SU-DHL-6 (cell line): ENCODE data around the gene TIMP4.

Source experiments
- H2AFZ ChIP-seq: fragments of 200-600 bp; sonication (generic); 2 replicates; pipeline ENCODE4 v1.6.1; 2014; ENCODE audit warnings: low read depth, mild to moderate bottlenecking, moderate library complexity, mixed read lengths, antibody characterized with exemption, low read length; ENCODE audit not compliant: severe bottlenecking
- H3F3A ChIP-seq: fragments of 200-600 bp; shearing (Covaris generic); 2 replicates; pipeline ENCODE4 v1.6.0; 2016; ENCODE audit warnings: antibody characterized with exemption, mild to moderate bottlenecking; ENCODE audit not compliant: insufficient read depth
- H3K27ac ChIP-seq: fragments of 200-600 bp; sonication (generic); 2 replicates; pipeline ENCODE4 v1.5.1; 2016; ENCODE audit warnings: low read depth, mild to moderate bottlenecking, low read length, moderate library complexity, mixed read lengths
- H3K27me3 ChIP-seq: fragments of 200-600 bp; sonication (generic), shearing (Covaris generic); 2 replicates; pipeline ENCODE4 v1.6.0; 2014; ENCODE audit warnings: mild to moderate bottlenecking, low read length
- H3K36me3 ChIP-seq: fragments of 200-600 bp; sonication (generic); 2 replicates; pipeline ENCODE4 v1.6.1; 2014; ENCODE audit warnings: mild to moderate bottlenecking, low read length, mixed read lengths
- H3K4me2 ChIP-seq: fragments of 300-600, 200-600 bp; shearing (Covaris generic), sonication (generic); 2 replicates; pipeline ENCODE4 v1.6.0; 2014; ENCODE audit warnings: low read length, low read depth, mild to moderate bottlenecking; ENCODE audit not compliant: poor library complexity, severe bottlenecking
- H3K4me3 ChIP-seq: fragments of 200-600 bp; sonication (generic); 2 replicates; pipeline ENCODE4 v1.5.1; 2014; ENCODE audit warnings: antibody characterized with exemption, low read length, mild to moderate bottlenecking, mixed read lengths; ENCODE audit not compliant: insufficient read depth, poor library complexity, severe bottlenecking
- H3K79me2 ChIP-seq: fragments of 200-600 bp; sonication (generic); 2 replicates; pipeline ENCODE4 v1.6.1; 2014; ENCODE audit warnings: mild to moderate bottlenecking, low read length, moderate library complexity; ENCODE audit not compliant: insufficient read depth
- H3K9ac ChIP-seq: fragments of 200-600 bp; sonication (generic); 2 replicates; pipeline ENCODE4 v1.7.0; 2014; ENCODE audit warnings: mild to moderate bottlenecking, low read length
- H3K9me2 ChIP-seq: fragments of 200-600 bp; sonication (generic); replicated peaks from 2 replicates; pipeline ENCODE4 v1.6.1; 2014; ENCODE audit warnings: low read length; ENCODE audit not compliant: insufficient read depth
- H3K9me3 ChIP-seq: fragments of 200-600 bp; sonication (generic); 2 replicates; pipeline ENCODE4 v1.6.1; 2014; ENCODE audit warnings: low read length, mixed read lengths; ENCODE audit not compliant: insufficient read depth
- H4K20me1 ChIP-seq: fragments of 200-600 bp; sonication (generic); 2 replicates; pipeline ENCODE4 v1.6.1; 2014; ENCODE audit warnings: low read depth, mild to moderate bottlenecking, antibody characterized with exemption, low read length, moderate library complexity, mixed read lengths
- CTCF ChIP-seq: fragments of 200-600 bp; sonication (generic); IDR thresholded peaks from one replicate; pipeline ENCODE4 v1.5.1; 2017; ENCODE audit warnings: antibody characterized with exemption, mild to moderate bottlenecking, low read length, moderate library complexity; ENCODE audit not compliant: insufficient read depth, poor library complexity, severe bottlenecking
- EZH2phosphoT487 ChIP-seq: fragments of 200-600 bp; sonication (generic), shearing (Covaris generic); conservative IDR thresholded peaks from 2 replicates; pipeline ENCODE4 v1.6.1; 2018; ENCODE audit warnings: mild to moderate bottlenecking, antibody characterized with exemption, low read length, moderate library complexity, mixed read lengths

The TIMP4 gene

GRCh38 chr3:12154151-12154550 is 4.6 kb downstream of the TIMP4 start:
- Histone ChIP-seq H3K9me2 (no peaks in the 10 kb centered on the region), H3K9me3 (no peaks in the 10 kb centered on the region), H2AFZ (no peak overlapping the region), H3K4me2 (no peak overlapping the region), H3F3A (no peaks in the 10 kb centered on the region), H3K4me3 (no peak overlapping the region), H3K79me2 (no peaks in the 10 kb centered on the region), H3K27me3 (no peaks in the 10 kb centered on the region), H3K9ac (no peak overlapping the region), H4K20me1 (no peaks in the 10 kb centered on the region), H3K36me3 (no peaks in the 10 kb centered on the region), H3K27ac (no peak overlapping the region)
- no peak for TF ChIP-seq CTCF
- TF ChIP-seq EZH2phosphoT487, result no peak

- no peaks in the 10 kb centered on the region for H3F3A ChIP-seq
- no peak overlapping the region for H3K27ac ChIP-seq
- H3K27me3 ChIP-seq, result no peaks in the 10 kb centered on the region
- H3K4me3 ChIP-seq, result no peak overlapping the region
- no peak overlapping the region for H2AFZ ChIP-seq
- H3K9me3 ChIP-seq, result no peaks in the 10 kb centered on the region
- H3K9ac ChIP-seq, result no peak overlapping the region
- H3K36me3 ChIP-seq, result no peaks in the 10 kb centered on the region
- TF ChIP-seq CTCF (no peak), EZH2phosphoT487 (no peak)
- H3K4me2 ChIP-seq, result no peak overlapping the region
- no peaks in the 10 kb centered on the region for H3K79me2 ChIP-seq
- H4K20me1 ChIP-seq, result no peaks in the 10 kb centered on the region
- no peaks in the 10 kb centered on the region for H3K9me2 ChIP-seq
Observed at GRCh38 chr3:12150112-12150511, 8.6 kb downstream of the TIMP4 start.

- Histone ChIP-seq H3K27me3 (no peaks in the 10 kb centered on the region), H3K27ac (no peak overlapping the region), H3K9ac (no peak overlapping the region), H3K79me2 (no peaks in the 10 kb centered on the region), H2AFZ (no peak overlapping the region), H3K36me3 (no peaks in the 10 kb centered on the region), H3K9me3 (no peaks in the 10 kb centered on the region), H3K4me2 (no peak overlapping the region), H4K20me1 (no peaks in the 10 kb centered on the region), H3K9me2 (no peaks in the 10 kb centered on the region), H3K4me3 (no peak overlapping the region), H3F3A (no peaks in the 10 kb centered on the region)
- TF ChIP-seq CTCF (no peak), EZH2phosphoT487 (no peak)
Observed at GRCh38 chr3:12149029-12149428, 9.7 kb downstream of the TIMP4 start.
